Kidney epithelial cell (primary cell): ENCODE results near the gene FCRL3. TPM values are rescaled to one million over a fixed set of nuclear protein-coding genes. Genes with fewer than 3 reads are reported as not detected.

Source experiments
- DNase-seq: peaks from one replicate; pipeline ENCODE4 v3.0.0-alpha.2; 2010; ENCODE audit warnings: low read depth
- H3K27me3 ChIP-seq: 2 replicates; pipeline ENCODE4 v1.6.0; 2011; ENCODE audit warnings: low read length; ENCODE audit not compliant: control insufficient read depth, insufficient read depth
- H3K36me3 ChIP-seq: 2 replicates; pipeline ENCODE4 v1.5.1; 2011; ENCODE audit warnings: low read length; ENCODE audit not compliant: control insufficient read depth, insufficient read depth
- H3K4me3 ChIP-seq: 2 replicates; pipeline ENCODE4 v1.5.1; 2011; ENCODE audit warnings: low read depth, mild to moderate bottlenecking, control low read depth, low read length
- CTCF ChIP-seq: IDR thresholded peaks from 2 replicates; pipeline ENCODE4 v1.5.1; 2011; ENCODE audit warnings: mild to moderate bottlenecking, moderate library complexity, low read length, control low read depth, inconsistent platforms; ENCODE audit not compliant: insufficient read depth, poor library complexity, severe bottlenecking
- total RNA-seq: library from RNA; depleted of rRNA; stranded (reverse); fragments of >200 nt; gene quantifications from 2 replicates; pipeline ENCODE4 v1.2.3, GENCODE V29; 2015

The FCRL3 gene
- total RNA-seq, 1 donor from 2014 or later, result not detected

GRCh38 chr1:157725221-157725577 is 24.6 kb upstream of the FCRL3 start:
- H3K4me3 ChIP-seq, result no peak overlapping the region
- DNase-seq, result no peak
- TF ChIP-seq CTCF, result no peak
- no peaks in the 10 kb centered on the region for H3K36me3 ChIP-seq
- no peaks in the 10 kb centered on the region for H3K27me3 ChIP-seq

GRCh38 chr1:157724537-157725220 is 24.1 kb upstream of the FCRL3 start:
- Histone ChIP-seq H3K4me3 (no peak overlapping the region), H3K27me3 (no peaks in the 10 kb centered on the region), H3K36me3 (no peaks in the 10 kb centered on the region)
- TF ChIP-seq CTCF, result no peak
- no peak for DNase-seq

- TF ChIP-seq CTCF, result no peak
- no peaks in the 10 kb centered on the region for H3K36me3 ChIP-seq
- no peak for DNase-seq
- H3K27me3 ChIP-seq, result no peaks in the 10 kb centered on the region
- no peak overlapping the region for H3K4me3 ChIP-seq
Observed at GRCh38 chr1:157723157-157723556, 22.6 kb upstream of the FCRL3 start.

- no peak for TF ChIP-seq CTCF
- H3K4me3 ChIP-seq, result no peak overlapping the region
- no peaks in the 10 kb centered on the region for H3K36me3 ChIP-seq
- DNase-seq, result no peak
- no peaks in the 10 kb centered on the region for H3K27me3 ChIP-seq
Observed at GRCh38 chr1:157721985-157722384, 21.4 kb upstream of the FCRL3 start.

- H3K36me3 ChIP-seq, result no peaks in the 10 kb centered on the region
- DNase-seq, result no peak
- no peaks in the 10 kb centered on the region for H3K27me3 ChIP-seq
- no peak overlapping the region for H3K4me3 ChIP-seq
- TF ChIP-seq CTCF, result no peak
Observed at GRCh38 chr1:157715736-157716135, 15.2 kb upstream of the FCRL3 start.

GRCh38 chr1:157711802-157712201 is 11.2 kb upstream of the FCRL3 start:
- no peaks in the 10 kb centered on the region for H3K27me3 ChIP-seq
- no peak for DNase-seq
- no peak for TF ChIP-seq CTCF
- H3K4me3 ChIP-seq, result no peak overlapping the region
- H3K36me3 ChIP-seq, result no peaks in the 10 kb centered on the region
